Measurements from ENCODE around the gene SORCS1. TPM values are rescaled to one million over a fixed set of nuclear protein-coding genes. Genes with fewer than 3 reads are reported as not detected.

SORCS1 gene
- total and polyA plus RNA-seq, 12 donors, result 0.18 to 11.1 (median 1.1) TPM

DNA sequence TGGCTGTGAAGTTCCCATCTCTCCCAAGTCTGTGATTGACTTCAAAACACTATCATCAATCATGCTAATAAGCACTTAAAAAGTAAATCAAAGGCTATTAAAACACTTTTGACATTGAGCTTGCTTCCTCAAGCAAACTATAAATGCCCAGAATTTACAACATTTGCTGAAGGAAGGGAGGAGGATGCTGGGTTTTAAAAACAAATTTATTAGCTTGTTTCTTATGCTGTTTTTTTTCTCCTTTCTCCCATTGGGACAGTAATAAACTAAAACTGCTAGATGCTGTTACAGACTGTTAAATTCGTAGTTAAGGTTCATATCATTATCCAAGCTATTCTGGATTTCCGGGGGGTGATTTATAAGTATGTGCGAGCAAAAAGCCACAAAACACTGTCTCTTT, 250.5 kb downstream of the SORCS1 start:
- H3K9me3 ChIP-seq (replicated peaks in 1 of 3), result no peaks in the 10 kb centered on the region
- DNase-seq, result no peak
- intact Hi-C loops (cut with DNase I), result no loop called here
- WGBS, 4 donors, result 56 to 66% (median 62%) methylated on average over 3 of the region's 3 CpGs
- TF ChIP-seq POLR2A (IDR thresholded peaks at IDR 0.05), result no peak
- TF ChIP-seq, protein P1, sequence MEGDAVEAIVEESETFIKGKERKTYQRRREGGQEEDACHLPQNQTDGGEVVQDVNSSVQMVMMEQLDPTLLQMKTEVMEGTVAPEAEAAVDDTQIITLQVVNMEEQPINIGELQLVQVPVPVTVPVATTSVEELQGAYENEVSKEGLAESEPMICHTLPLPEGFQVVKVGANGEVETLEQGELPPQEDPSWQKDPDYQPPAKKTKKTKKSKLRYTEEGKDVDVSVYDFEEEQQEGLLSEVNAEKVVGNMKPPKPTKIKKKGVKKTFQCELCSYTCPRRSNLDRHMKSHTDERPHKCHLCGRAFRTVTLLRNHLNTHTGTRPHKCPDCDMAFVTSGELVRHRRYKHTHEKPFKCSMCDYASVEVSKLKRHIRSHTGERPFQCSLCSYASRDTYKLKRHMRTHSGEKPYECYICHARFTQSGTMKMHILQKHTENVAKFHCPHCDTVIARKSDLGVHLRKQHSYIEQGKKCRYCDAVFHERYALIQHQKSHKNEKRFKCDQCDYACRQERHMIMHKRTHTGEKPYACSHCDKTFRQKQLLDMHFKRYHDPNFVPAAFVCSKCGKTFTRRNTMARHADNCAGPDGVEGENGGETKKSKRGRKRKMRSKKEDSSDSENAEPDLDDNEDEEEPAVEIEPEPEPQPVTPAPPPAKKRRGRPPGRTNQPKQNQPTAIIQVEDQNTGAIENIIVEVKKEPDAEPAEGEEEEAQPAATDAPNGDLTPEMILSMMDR (IDR thresholded peaks at IDR 0.05), result no peak
- H3K27ac ChIP-seq, result no peak overlapping the region
- no peaks in the 10 kb centered on the region for H3K4me1 ChIP-seq (replicated peaks in 1 of 2)
- H3K4me3 ChIP-seq, result no peak overlapping the region
- H3K27me3 ChIP-seq, result no peaks in the 10 kb centered on the region
- H3K36me3 ChIP-seq (replicated peaks in 1 of 2), result no peaks in the 10 kb centered on the region

DNA sequence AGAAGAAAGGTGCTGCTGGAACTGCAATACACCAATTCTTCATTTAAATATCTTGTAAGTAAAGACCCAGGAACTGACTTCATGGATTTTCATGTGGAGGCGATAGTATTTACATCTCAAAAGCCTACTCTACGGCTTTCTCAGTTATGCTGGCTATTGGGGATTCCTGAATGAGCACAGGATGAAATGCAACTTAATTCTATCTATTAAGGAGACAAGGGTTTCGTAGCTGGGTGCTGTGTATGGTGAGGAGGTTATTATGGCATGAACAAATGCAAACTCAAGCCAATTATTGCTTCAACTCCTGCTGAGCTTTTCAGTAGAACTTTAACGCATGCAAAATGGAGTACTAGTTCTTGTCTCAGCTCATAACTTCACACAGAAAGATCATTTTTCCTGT, 251.2 kb downstream of the SORCS1 start:
- Histone ChIP-seq H3K4me1 (replicated peaks in 1 of 2) (no peaks in the 10 kb centered on the region), H3K27ac (no peak overlapping the region), H3K36me3 (replicated peaks in 1 of 2) (no peaks in the 10 kb centered on the region), H3K27me3 (no peaks in the 10 kb centered on the region), H3K9me3 (replicated peaks in 1 of 3) (no peaks in the 10 kb centered on the region), H3K4me3 (no peak overlapping the region)
- no peak for TF ChIP-seq POLR2A (IDR thresholded peaks at IDR 0.05)
- TF ChIP-seq, protein P1 (IDR thresholded peaks at IDR 0.05), result no peak
- DNase-seq, result no peak
- 65 to 78% (median 69%) methylated on average over 4 of the region's 4 CpGs for WGBS, 4 donors
- intact Hi-C loops (cut with DNase I), result no loop called here

DNA sequence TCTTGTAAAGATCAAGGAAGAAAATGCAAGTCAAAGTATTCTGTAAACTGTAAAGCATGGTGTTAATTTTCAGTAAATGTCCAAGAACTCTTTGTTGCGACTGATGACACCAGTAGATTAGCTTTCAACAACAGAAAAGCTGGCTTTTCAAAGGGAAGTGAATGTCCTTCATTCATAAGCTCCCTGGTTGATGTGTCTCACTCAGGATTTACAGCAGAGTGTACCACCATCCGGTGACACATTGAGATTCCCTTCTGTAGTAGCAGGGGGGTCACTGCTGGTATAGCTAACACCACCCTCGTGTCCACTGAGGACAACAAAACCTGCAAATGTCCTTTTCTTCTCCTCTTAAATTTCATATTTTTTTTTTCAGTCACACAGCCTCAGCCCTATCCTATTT, 253.4 kb downstream of the SORCS1 start:
- no peaks in the 10 kb centered on the region for H3K27me3 ChIP-seq
- intact Hi-C loops (cut with DNase I), result no loop called here
- no peaks in the 10 kb centered on the region for H3K9me3 ChIP-seq (replicated peaks in 1 of 3)
- 53 to 60% (median 57%) methylated on average over 3 of the region's 3 CpGs for WGBS, 4 donors
- H3K4me1 ChIP-seq (replicated peaks in 1 of 2), result no peaks in the 10 kb centered on the region
- no peak for TF ChIP-seq POLR2A (IDR thresholded peaks at IDR 0.05)
- TF ChIP-seq, protein P1 (IDR thresholded peaks at IDR 0.05), result no peak
- no peak for DNase-seq
- H3K4me3 ChIP-seq, result no peak overlapping the region
- no peak overlapping the region for H3K27ac ChIP-seq
- H3K36me3 ChIP-seq (replicated peaks in 1 of 2), result no peaks in the 10 kb centered on the region

DNA sequence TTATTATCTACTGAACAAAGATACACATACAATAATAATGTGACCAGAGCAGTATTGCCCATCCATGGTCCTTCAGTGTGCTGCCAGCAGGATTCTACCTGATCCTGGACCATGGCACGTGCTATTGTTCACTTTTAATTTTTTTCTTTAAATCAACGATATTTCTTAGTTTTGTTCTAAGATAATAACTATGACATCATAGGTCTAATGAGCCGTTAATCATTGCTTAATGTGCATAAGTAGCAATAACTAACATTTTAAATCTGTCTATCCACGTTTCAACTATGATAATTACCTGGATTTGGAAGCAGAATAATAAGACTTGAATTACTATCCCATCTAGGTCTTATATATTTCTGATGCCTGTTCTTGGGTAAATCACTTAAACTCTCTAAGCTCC, 253.8 kb downstream of the SORCS1 start:
- Histone ChIP-seq H3K4me1 (replicated peaks in 1 of 2) (no peaks in the 10 kb centered on the region), H3K4me3 (no peak overlapping the region), H3K27ac (no peak overlapping the region), H3K27me3 (no peaks in the 10 kb centered on the region), H3K9me3 (replicated peaks in 1 of 3) (no peaks in the 10 kb centered on the region), H3K36me3 (replicated peaks in 1 of 2) (no peaks in the 10 kb centered on the region)
- 56 to 63% (median 62%) methylated on average over 4 of the region's 4 CpGs for WGBS, 4 donors
- TF ChIP-seq, protein P1 (IDR thresholded peaks at IDR 0.05), result no peak
- TF ChIP-seq POLR2A (IDR thresholded peaks at IDR 0.05), result no peak
- no peak for DNase-seq
- intact Hi-C loops (cut with DNase I), result no loop called here
